Panc1 (cell line): ENCODE results near the gene HES7. TPM values are rescaled to one million over a fixed set of nuclear protein-coding genes. Genes with fewer than 3 reads are reported as not detected.

Experiments
- ATAC-seq: fragments of 200-7000 bp; cut with Tn5 transposase; 2 replicates; pipeline ENCODE4 v1.9.1; 2020; ENCODE audit warnings: mild to moderate bottlenecking, moderate library complexity
- BruUV-seq: library from RNA; stranded (reverse); fragments of 400-500 nt; replicated peaks from 2 replicates; lab custom pipeline; 2021; lab: Mats Ljungman, UMichigan
- CTCF ChIA-PET: fragments of 300-600 bp; sonication (Branson Sonifier 250); formaldehyde crosslinking; loops from one replicate; lab custom pipeline; 2022; ENCODE audit warnings: antibody characterized with exemption; lab: Charles Lee
- POLR2A ChIA-PET: fragments of 300-600 bp; sonication (Branson Sonifier 250); formaldehyde crosslinking; loops from one replicate; lab custom pipeline; 2022; ENCODE audit warnings: antibody characterized with exemption; lab: Charles Lee
- DNase-seq: peaks from one replicate; pipeline ENCODE4 v3.0.0-alpha.2; 2010; ENCODE audit warnings: low read depth, low spot score
- H3K27ac ChIP-seq: 2 replicates; pipeline ENCODE4 v1.5.1; 2011; ENCODE audit warnings: mild to moderate bottlenecking, low read length, inconsistent platforms
- H3K27me3 ChIP-seq: fragments of 200-500 bp; sonication (Bioruptor generic); 2 replicates; pipeline ENCODE4 v1.6.0; 2014; ENCODE audit warnings: low read length, inconsistent platforms; ENCODE audit not compliant: control insufficient read depth, insufficient read depth
- H3K36me3 ChIP-seq: fragments of 200-500 bp; sonication (Bioruptor generic); 2 replicates; pipeline ENCODE4 v1.5.1; 2014; ENCODE audit warnings: inconsistent platforms, mild to moderate bottlenecking, low read length, moderate library complexity; ENCODE audit not compliant: control insufficient read depth, insufficient read depth
- H3K4me1 ChIP-seq: 2 replicates; pipeline ENCODE4 v1.5.1; 2011; ENCODE audit warnings: inconsistent platforms, mild to moderate bottlenecking, low read length, moderate library complexity; ENCODE audit not compliant: control insufficient read depth, insufficient read depth
- H3K4me3 ChIP-seq, 2 experiments: 2 replicates each; pipeline ENCODE4 v1.5.1; 2011 to 2012; ENCODE audit warnings: low read depth in 2 of 2, low read length in 2 of 2, mild to moderate bottlenecking in 2 of 2, inconsistent platforms in 1 of 2, moderate library complexity in 1 of 2
- H3K9me3 ChIP-seq: fragments of 200-500 bp; sonication (Bioruptor generic); 2 replicates; pipeline ENCODE4 v1.5.1; 2014; ENCODE audit warnings: low read depth, mild to moderate bottlenecking, inconsistent platforms, low read length, moderate library complexity; ENCODE audit not compliant: control insufficient read depth, insufficient read depth
- POLR2AphosphoS5 ChIP-seq: IDR thresholded peaks from 2 replicates; pipeline ENCODE4 v1.6.1; 2012; ENCODE audit warnings: mild to moderate bottlenecking, low read depth, low read length, moderate library complexity
- SIN3A ChIP-seq: IDR thresholded peaks from 2 replicates; pipeline ENCODE4 v1.6.1; 2012; ENCODE audit warnings: low read depth, mild to moderate bottlenecking, low read length, moderate library complexity, borderline replicate concordance; ENCODE audit not compliant: insufficient read depth
- TCF7L2 ChIP-seq: IDR thresholded peaks from 2 replicates; pipeline ENCODE4 v1.6.1; 2011; ENCODE audit warnings: mild to moderate bottlenecking, low read depth, low read length, inconsistent platforms
- in situ Hi-C: cut with HindIII; loops from 2 replicates; pipeline ENCODE4 v1.10.0; 2016; ENCODE audit warnings: low sequenced_read_pairs, low pct_unique_long_range_greater_than_20kb
- intact Hi-C: fragments of 100-400 bp; cut with micrococcal nuclease; formaldehyde crosslinking; loops from one replicate; pipeline ENCODE4 v1.10.0; 2022; ENCODE audit not compliant: unreplicated experiment
- total RNA-seq: library from RNA; stranded (reverse); gene quantifications from one replicate; pipeline ENCODE4 v1.2.1, GENCODE V29; 2021; ENCODE audit not compliant: unreplicated experiment
- TF ChIP-seq, protein P1 (sequence below), 2 experiments: IDR thresholded peaks; 2 replicates each; pipeline ENCODE4 v1.6.1; 2011 to 2012; ENCODE audit warnings: low read depth in 2 of 2, control low read depth in 1 of 2, low read length in 1 of 2, mild to moderate bottlenecking in 1 of 2, moderate library complexity in 1 of 2; ENCODE audit not compliant: insufficient read depth in 1 of 2
- TF ChIP-seq, protein P2 (sequence below): fragments of 450-650 bp; IDR thresholded peaks from 2 replicates; pipeline ENCODE4 v1.5.1; 2017; ENCODE audit warnings: mild to moderate bottlenecking

HES7 gene
- total RNA-seq, 1 experiment from 2014 or later: 4.0 TPM

DNA sequence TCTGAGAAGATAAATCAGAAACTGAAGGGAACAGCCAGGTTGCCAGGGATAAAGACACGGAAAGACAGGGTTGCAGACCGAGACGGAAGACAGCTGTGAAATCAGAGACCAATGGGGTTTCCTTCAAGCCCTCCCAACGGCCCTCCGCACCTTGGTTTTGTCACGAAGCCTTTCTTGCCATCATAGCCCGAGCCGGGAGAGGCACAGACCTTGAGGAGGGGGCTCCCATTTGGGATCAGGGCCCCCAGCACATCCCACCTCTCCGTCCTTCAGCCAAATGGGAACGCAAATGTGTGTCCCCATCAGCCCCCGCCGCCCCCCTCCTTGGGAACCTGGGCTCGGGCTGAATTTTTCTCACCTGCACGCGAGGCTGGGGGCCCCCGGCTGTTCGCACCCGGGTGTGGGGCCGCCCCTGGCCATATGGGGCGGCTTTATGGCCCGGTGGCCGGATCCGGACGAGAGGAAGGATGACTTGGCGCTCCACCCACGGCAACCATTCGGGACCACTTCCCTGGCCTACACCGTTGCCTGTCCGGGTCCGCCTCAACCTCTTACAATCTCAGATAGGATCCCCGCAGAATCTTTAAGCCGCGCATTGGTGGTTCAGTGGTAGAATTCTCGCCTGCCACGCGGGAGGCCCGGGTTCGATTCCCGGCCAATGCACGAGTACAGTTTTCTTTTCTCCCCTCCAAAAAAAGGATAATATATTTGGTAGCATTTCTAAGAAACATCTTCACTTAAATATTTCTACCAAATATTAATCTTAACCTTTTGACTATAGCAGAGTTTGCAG lies 1.4 kb upstream of the HES7 start:
- Histone ChIP-seq H3K36me3 (no peaks in the 10 kb centered on the region), H3K4me1 (peaks cover 7% of the 10 kb centered on the region), H3K4me3 (peak overlapping the region; percentile 60 to 92), H3K27me3 (no peaks in the 10 kb centered on the region), H3K27ac (no peak overlapping the region), H3K9me3 (no peaks in the 10 kb centered on the region)
- POLR2A ChIA-PET: no interaction called here
- intact Hi-C loops (loop anchor here (10.0 kb wide), 1 partner anchor 99 kb away; no protein-coding TSS in a partner anchor), in situ Hi-C loops (no loop called here)
- no peak for DNase-seq
- no TSS peak for BruUV-seq
- TF ChIP-seq, protein P1, sequence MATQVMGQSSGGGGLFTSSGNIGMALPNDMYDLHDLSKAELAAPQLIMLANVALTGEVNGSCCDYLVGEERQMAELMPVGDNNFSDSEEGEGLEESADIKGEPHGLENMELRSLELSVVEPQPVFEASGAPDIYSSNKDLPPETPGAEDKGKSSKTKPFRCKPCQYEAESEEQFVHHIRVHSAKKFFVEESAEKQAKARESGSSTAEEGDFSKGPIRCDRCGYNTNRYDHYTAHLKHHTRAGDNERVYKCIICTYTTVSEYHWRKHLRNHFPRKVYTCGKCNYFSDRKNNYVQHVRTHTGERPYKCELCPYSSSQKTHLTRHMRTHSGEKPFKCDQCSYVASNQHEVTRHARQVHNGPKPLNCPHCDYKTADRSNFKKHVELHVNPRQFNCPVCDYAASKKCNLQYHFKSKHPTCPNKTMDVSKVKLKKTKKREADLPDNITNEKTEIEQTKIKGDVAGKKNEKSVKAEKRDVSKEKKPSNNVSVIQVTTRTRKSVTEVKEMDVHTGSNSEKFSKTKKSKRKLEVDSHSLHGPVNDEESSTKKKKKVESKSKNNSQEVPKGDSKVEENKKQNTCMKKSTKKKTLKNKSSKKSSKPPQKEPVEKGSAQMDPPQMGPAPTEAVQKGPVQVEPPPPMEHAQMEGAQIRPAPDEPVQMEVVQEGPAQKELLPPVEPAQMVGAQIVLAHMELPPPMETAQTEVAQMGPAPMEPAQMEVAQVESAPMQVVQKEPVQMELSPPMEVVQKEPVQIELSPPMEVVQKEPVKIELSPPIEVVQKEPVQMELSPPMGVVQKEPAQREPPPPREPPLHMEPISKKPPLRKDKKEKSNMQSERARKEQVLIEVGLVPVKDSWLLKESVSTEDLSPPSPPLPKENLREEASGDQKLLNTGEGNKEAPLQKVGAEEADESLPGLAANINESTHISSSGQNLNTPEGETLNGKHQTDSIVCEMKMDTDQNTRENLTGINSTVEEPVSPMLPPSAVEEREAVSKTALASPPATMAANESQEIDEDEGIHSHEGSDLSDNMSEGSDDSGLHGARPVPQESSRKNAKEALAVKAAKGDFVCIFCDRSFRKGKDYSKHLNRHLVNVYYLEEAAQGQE (IDR thresholded peaks at IDR 0.05; ENCODE audit: insufficient read depth in 1 of 2, low read depth in 2 of 2, low read length in 1 of 2): no peak
- TF ChIP-seq, protein P2, sequence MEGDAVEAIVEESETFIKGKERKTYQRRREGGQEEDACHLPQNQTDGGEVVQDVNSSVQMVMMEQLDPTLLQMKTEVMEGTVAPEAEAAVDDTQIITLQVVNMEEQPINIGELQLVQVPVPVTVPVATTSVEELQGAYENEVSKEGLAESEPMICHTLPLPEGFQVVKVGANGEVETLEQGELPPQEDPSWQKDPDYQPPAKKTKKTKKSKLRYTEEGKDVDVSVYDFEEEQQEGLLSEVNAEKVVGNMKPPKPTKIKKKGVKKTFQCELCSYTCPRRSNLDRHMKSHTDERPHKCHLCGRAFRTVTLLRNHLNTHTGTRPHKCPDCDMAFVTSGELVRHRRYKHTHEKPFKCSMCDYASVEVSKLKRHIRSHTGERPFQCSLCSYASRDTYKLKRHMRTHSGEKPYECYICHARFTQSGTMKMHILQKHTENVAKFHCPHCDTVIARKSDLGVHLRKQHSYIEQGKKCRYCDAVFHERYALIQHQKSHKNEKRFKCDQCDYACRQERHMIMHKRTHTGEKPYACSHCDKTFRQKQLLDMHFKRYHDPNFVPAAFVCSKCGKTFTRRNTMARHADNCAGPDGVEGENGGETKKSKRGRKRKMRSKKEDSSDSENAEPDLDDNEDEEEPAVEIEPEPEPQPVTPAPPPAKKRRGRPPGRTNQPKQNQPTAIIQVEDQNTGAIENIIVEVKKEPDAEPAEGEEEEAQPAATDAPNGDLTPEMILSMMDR: no peak
- TF ChIP-seq SIN3A (no peak), POLR2AphosphoS5 (peak; percentile 76), TCF7L2 (no peak)
- CTCF ChIA-PET: no interaction called here
- ATAC-seq: no peak; the same call in 1 of the 2 replicates

DNA sequence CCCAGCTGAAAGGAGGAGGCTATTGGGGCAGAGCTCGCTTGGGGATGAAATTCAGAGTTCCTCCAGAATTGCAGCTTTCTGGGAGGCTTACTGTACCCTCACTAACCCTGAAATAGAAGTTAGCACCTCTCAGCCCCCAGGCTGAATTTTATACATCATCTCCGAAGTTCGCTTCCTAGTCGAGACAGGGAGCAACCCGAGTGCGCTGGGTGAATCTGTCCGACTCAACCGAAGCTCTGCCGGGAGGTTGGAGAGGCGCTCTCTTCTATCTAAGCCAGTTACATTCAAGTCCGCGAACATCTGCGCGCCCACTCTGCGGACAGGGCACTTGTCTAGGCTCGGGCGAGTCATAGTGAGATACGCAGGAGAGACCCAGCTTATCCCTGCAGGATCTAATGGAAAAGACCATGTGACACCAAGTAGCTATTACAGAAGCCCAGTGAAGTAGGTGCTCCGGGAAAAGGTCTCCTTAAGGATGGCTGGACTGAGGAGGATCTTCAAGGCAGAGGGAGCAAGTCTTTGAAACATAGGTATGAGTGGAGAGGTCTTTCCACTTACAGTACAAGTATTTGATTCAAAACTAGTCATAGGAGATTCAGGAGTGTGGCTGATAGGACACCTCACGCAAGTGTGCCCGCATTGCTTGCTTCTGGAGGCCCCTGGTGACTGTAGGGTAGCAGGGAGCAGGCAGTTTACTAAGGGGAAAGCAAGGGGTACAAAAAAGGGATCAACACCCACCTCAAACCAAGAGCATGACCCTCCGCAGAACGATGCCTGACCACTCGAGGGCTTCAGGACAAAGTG lies 646 bp upstream of the HES7 start:
- TF ChIP-seq POLR2AphosphoS5: no peak
- TF ChIP-seq, protein P1 (IDR thresholded peaks at IDR 0.05; ENCODE audit: insufficient read depth in 1 of 2, low read depth in 2 of 2, low read length in 1 of 2): no peak
- no peak for TF ChIP-seq TCF7L2
- TF ChIP-seq, protein P2: no peak
- TF ChIP-seq SIN3A: no peak
- in situ Hi-C loops (no loop called here), intact Hi-C loops (loop anchor here (10.0 kb wide), 1 partner anchor 100 kb away; no protein-coding TSS in a partner anchor)
- Histone ChIP-seq H3K4me3 (peak overlapping the region; percentile 60 to 92), H3K4me1 (peaks cover 7% of the 10 kb centered on the region), H3K36me3 (no peaks in the 10 kb centered on the region), H3K27me3 (no peaks in the 10 kb centered on the region), H3K9me3 (no peaks in the 10 kb centered on the region), H3K27ac (0 out of 2 replicates have a peak overlapping the region, but pooled peaks have one; percentile 17)
- ChIA-PET CTCF (no interaction called here), POLR2A (no interaction called here)
- no peak for ATAC-seq
- no peak for DNase-seq
- BruUV-seq: no TSS peak
